Daoy (cell line): ENCODE data around the gene LMAN1. TPM values are rescaled to one million over a fixed set of nuclear protein-coding genes. Genes with fewer than 3 reads are reported as not detected.
A peak's percentile ranks its signal among the peaks of the same experiment; 100 is the strongest.

Experiments used
- DNase-seq: peaks from one replicate; pipeline ENCODE4 v3.0.0-alpha.2; 2015; ENCODE audit warnings: low read depth
- total RNA-seq: library from RNA; depleted of rRNA; stranded (reverse); fragments of >200 nt; shearing (Covaris generic); gene quantifications from 2 replicates; pipeline ENCODE4 v1.2.3, GENCODE V29; 2014; rRNA removed

The LMAN1 gene, protein sequence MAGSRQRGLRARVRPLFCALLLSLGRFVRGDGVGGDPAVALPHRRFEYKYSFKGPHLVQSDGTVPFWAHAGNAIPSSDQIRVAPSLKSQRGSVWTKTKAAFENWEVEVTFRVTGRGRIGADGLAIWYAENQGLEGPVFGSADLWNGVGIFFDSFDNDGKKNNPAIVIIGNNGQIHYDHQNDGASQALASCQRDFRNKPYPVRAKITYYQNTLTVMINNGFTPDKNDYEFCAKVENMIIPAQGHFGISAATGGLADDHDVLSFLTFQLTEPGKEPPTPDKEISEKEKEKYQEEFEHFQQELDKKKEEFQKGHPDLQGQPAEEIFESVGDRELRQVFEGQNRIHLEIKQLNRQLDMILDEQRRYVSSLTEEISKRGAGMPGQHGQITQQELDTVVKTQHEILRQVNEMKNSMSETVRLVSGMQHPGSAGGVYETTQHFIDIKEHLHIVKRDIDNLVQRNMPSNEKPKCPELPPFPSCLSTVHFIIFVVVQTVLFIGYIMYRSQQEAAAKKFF
- total RNA-seq, result 107 and 120 TPM in 2 replicates

DNA sequence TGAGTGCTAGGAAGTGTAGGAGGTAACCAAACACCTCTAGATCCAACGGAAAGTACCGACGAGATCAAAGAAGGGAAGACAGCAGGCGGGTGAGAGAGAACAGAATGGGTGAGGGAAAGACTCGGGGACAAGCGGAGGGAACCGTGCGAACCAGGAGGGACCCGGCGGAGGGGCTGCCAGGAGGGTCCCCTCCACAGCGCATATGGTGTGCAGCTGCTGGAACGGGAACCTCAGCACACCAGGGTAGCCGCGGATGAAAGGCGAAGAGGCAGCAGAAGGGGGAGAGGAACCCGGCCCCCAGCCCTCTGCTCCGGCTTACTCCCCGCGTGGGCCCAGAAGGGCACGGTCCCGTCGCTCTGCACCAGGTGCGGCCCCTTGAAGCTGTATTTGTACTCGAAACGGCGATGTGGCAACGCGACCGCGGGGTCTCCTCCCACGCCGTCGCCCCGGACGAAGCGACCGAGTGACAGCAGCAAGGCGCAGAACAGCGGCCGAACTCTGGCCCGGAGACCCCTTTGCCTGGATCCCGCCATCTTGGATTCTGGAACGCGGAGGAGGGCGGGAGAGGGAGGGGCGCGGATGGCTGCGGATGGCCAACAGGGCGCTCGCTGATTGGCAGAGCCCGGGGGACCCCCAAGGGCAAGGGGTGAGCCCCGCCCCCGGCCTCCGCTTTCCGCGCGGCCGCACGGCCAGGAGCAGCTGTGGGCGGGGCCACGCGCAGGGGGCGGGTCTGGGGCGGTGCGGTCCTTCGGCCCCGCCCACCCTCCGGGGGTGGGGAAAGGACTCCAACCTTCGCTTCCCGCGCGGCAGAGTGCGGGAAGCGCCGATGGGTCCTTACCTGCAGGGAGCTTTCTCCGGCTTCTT is at the start of gene LMAN1:
TSS of gene LMAN1 (minus strand) at position 554 of the 864 bp plus-strand sequence. CDS start at position 533, 21 bp downstream.
- DNase-seq, result peak; percentile 95

DNA sequence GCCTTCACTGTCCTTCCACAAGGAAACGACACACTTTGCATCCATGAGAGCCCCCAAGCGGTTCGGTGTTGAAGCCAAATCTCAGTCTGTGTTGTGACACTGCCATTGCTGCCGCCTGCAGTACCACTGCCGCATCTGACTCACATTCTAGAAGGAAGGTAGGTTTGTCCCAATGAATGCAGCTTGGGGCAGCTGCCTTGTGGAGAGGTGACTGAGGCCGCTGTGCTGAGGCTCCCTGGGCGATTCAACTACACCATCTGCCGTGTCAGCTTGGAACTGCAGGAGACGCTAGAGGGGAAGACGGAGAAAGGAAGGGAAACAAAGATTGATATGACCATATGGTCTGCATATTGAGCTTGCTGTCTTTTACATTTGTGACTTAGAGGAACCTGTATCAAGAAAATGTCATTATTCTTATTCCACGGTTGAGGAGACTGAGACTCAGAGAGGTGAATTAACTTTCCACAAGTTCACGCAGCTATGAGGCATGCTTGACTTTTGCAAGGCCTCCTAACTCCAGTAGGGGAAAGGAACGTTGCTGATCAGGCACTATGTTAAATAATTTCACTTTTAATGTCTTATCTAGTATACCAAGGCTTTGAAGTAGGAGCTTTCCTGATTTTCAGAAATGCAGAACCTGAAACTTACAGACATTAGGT is 43.5 kb upstream of the LMAN1 start:
- DNase-seq, result peak; percentile 85

DNA sequence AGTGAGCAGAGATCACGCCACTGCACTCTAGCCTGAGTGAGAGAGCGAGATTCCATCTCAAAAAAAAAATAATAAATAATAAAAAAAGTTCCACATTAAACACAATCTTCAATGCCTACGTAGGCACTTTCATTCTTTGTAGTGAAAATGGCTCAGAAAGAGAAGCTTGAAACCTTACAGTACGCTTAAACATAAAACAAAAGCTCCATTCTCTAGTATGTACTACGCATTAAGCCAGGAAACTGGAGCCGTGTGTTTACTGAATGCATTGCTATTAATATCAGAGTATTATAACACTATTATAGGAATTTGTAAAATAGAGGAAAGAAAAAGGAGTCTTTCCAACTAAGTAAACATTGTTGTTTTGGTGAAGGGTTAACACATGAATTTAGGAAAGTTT is 41.3 kb upstream of the LMAN1 start:
- DNase-seq, result no peak

DNA sequence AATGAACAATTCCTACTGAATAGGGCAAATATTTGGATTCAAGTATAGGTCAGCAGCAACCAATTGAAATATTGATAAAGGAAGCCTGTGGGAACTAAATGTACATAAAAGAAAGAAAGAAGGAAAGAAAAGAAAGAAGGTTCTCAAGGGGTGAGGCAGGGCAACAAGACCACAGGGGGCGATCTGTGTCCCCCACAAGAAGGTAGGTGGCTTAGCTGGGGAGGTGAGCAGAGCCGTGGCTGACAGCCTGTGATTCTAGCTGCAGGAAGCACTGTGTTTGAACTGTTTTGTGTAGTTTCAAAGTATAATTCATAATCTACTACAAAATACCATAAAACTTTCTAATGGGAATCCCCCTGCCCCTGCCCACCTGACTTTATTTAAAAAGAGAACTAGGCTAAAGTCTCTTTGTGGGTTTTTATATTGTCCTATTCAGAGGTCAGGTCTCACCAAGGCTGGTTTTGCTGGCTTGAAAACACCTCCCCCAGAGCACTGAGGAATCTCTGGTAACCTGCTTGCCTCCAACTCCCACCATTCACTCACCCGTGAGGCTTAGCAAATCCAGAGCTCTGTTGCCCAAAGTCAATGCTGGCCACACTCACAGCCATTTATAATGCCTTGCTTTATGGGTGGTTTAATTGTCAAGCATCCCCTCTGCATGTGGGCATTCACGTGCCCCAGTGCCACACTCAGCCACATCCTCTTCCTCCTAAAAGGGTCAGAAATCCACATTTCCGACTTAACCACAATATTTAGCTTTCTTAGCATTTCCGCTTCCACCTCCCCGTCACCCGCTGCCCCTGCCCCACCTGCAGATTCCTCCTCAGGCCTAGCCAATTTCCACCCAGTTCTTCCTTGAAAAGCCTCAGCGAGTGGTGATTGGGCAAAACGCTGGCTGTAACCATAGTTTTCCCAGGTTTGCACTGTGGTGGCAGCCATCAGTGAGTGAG is 36.4 kb upstream of the LMAN1 start:
- DNase-seq, result no peak

DNA sequence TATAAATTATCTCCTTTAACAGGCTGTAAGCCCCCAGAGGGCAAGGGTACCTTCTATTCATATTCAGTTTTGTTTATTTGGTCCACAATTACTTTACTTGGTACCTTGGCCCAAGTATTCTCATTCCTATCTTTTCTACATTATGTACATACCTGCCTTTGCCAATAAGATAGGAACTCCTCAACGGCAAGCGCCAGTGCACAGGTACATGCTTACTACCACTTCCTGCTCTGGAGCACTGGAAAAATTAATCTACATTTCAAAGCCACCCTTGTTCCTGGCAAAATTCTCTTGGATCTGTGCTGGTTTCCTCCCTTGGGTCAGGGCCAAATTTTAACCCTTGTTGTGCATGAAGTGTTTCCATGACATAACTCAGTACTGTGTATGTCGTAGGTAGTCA is 34.3 kb upstream of the LMAN1 start:
- no peak for DNase-seq

DNA sequence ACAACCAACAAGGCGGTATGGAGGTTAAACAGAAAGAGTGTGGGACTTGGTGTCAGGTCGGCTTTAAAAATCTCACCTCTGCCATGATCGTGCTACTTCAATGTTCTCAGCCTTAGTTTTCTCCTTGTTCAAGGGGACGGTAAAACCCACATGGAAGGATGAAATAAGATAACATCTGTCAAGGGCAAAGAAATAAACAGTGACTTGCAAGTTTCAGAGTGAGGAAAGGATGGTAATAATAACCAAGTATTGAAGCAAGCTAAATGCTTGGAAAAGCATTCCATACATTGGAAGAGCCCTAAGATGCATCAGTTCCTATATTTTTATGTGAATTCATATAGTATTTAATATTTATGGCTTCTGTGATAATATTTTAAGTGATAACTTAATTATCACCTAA is 29.8 kb upstream of the LMAN1 start:
- DNase-seq, result no peak

DNA sequence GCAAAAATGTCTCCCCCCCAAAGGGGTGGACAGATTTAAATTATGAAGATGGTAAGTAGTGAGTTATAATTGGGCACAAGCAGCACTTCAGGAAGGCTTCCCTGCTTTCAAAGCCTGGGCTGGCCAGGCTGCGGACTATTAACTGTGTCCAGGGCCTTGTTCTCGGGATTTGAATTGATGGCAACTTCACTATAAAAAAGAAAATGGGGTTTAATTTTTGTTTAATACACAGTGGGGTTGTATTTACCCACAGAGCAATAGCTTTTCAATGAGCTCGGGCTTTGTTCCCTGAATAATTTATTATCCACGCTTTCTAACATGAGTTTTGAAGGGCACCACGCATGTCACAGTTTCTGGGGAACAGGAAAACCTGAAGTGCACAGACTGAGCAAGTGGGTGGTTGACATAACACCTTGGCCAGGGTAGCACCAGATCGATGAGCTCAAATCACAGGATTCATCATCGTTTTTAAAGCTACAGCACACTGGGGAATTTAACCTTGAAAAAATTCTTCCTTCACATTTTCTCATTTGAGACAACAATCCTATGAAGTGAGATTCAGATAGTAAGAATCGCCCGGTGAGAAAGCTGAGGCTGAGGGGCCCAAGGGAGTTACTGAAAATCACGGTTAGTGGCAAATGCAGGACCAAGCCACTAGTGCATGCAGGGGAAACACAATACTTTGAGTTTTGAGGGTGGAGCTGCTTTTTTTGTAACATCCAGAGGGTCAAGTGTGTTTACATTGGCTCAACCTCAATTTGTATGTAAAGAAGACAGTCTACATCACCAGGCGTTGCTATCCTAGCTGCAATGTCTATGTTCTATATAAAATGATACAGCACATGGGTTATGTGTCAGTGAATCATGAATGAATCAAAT is 28.9 kb upstream of the LMAN1 start:
- DNase-seq, result no peak

DNA sequence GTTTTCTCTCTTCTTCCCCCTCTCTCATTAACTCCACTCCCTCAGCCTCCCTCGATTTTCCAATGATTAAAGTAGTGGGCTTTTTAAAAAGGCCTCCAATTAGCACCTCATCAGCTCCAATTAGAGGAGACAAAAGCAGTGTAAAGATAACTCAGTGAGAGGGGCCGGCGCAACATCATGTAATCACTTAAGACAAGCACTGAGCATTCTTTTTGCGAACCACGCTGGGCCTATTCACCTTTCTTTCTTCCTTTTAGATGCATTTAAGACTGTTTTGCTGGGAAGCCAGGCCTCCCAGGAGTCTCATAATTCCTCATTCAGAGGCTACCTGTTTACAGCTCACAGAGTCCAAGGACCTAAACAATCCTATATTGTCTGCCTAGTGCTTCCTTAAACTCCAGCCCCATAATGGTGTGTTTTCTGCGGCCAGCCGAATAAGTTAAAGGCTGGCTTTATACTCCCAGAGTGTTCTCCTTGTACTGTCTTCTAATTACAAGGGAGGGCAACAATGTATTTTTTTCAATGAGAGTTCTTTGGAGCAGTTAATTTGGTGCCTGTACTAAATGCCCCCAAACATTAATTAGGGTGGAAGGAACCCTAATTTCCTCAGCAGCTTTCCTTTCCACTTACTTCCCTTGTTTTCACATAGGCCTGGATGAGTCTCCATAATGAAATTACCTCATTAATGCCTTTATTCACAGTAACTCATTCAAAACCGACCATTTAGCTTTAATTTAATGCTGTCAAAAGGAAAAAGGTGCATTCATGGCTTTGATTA is 28.0 kb upstream of the LMAN1 start:
- DNase-seq, result no peak

DNA sequence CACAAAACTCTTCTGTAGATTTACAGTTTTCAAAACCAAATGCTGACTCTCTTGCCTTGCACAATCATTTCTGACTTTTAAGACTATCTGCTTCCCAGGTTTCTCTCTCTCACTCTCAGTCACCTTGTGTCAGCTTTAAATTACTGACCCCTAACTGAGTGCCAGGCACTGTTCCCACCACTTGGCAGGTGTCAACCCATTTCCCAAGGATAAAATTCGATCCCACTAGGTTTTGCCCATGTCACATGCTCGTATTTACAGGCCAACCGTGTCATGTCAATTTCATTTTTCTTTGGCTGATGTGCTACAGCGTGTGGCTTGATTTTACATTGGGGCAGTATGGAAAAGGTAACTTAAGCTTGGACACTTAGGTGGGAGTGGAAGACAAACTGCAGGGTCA is 26.1 kb upstream of the LMAN1 start:
- DNase-seq, result no peak

DNA sequence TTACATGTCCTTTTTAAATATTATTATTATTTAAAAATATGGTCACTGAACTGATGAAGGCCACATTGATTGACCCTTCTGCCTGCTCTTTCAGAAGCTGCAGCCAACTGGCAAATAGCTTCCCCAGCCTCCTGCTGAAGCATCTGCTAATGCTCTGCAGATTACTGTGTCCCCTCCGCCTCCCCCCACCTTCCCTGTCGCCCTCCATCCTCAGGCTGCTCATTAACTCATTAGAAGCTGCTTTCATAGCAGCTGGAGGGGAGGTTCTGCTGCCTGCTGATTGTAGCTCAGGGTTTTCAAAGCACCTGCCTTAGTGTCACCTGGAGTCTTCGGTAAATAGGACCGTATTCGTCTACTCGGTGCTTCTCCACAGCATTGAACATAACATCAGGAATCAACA is 24.8 kb upstream of the LMAN1 start:
- DNase-seq, result no peak

DNA sequence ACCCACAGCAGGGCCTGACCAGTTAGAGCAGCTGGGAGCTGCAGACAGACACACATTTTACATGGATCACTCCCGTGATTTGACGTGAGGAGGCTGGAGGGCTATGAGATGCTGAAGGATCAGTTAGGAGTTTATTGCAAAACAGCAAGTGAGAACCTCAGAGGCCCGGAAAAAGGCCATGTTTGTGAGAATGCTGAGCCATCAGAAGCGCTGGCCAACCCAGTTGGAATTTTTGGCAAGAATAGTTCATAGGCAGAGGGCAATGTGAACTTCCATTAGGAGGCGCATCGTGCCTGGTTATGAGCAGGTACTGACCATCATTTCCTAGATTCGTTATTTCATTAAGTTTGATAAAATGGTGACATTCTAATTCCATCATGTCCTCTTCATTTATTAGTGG is 23.3 kb upstream of the LMAN1 start:
- DNase-seq, result no peak

DNA sequence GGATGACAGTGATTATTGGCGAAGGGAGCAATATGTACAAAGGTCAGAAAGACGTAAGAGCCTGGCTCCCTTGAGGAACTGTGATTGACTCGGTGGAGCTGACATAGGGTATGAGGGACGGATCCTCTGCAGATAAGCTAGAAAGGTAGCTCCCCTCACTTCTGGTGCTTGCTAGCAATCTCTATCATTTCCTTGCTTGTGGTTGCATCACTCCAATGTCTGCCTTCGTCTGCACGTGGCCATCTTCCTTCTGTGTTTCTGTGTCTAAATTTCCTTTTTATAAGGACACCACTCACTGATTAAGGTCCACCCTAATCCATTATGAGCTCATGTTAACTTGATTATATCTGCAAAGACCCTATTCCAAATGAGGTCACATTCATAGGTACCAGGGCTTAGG is 22.9 kb upstream of the LMAN1 start:
- no peak for DNase-seq

DNA sequence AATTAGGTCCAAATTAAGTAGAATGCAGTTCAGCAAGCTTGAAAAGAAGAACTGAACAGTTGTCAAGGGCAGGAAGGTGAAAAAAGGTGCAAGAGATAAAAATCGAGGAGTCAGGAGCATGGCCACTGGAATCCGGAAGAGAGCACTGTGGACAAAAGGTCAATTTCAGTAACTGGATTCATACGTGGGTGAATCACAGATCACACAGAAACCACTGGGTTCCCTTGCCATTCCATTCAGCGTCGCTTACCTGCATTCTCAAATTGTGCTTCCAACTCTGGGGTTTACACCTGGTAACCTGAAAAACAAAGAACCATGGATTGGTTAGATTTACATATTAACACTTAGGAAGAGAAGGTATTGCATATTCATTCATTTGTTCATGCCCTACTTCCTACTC is 21.6 kb upstream of the LMAN1 start:
- DNase-seq, result no peak

DNA sequence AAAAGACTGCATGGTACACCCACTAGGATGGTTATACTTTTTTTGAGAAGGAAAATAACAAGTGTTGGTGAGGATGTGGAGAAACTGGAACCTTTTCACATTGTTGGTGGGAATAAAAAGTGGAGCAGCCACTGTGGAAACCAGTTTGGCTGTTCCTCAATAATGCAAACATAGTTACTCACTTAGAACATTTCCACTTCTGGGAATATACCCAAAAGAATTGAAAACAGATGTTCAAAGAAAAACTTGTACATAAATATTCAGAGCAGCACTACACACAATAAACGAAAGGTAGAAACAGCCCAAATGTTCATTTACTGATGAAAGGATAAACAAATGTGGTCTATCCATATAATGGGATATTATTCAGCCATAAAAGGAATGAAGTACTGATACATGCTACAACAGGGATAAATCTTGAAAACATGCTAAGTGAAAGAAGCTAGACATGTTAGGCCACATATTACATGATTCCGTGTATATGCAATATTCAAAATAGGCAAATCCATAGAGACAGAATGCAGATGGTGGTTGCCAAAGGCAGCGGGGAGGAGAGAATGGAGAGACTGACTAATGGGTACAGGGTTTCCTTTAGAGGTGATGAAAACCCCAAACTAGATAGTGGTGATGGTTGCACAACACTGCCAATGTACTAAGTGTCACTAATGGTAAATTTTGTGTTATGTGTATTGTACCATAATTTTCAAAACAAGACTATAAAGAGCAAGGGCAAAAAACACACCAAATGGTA is 20.9 kb upstream of the LMAN1 start:
- no peak for DNase-seq

DNA sequence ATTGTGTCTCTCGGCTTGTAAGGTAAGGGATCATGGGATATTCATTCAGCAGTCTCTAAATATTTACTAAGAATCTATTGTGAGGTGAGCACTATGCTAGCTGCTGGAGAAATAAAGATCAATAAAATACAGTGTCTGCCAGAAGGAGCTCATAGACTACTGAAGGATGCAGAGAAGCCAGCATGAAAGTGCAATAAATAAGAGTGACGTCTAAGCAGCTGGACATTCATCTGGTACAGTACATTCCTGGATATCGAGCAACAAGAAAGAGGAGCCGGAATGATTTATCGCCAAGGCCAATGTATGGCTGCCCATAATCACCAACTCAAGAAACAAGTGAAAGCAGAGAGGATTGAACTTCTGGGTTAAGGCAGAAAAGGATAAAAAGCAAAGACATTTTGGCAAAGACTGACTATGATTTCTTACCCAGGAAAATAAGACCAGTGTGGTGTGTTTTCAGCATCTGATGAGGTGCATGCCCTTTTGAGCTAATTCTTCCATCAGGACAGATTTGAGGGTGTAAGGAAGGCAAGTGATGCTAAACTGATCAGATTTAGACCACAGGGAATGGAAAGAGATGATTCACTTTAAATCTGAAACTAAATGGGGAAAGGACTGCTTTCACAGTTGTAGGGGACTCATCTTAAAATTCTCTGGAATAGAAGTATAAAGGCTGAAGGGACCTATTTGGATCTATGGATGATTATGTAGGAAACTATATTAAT is 18.7 kb upstream of the LMAN1 start:
- no peak for DNase-seq

DNA sequence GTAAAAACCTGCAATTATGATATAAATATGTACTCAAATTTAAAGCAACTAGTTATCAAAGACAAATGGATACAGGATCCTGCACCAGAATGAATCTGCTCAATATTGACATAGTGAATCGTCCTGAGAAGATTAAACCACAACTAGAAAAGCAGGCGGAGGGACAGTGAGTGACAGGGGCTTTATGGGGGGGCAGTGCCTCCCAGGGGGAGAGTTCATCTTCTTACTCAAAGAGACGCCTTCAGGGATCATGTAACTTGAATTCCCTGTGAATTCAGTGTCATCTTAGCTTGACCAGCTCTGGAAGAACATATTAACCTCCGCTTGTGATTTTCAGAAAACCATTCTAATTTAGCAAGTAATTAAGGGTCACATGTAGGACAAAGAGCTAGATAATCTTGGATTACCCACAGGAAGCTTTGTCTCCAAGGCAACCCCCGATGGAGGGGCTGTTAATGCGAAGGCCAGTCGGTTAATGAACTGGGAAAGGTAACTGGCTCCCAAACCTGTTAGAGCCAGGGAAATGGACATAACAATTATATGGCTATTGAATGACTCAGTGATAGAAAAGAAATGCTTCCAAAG is 17.4 kb upstream of the LMAN1 start:
- DNase-seq, result no peak

DNA sequence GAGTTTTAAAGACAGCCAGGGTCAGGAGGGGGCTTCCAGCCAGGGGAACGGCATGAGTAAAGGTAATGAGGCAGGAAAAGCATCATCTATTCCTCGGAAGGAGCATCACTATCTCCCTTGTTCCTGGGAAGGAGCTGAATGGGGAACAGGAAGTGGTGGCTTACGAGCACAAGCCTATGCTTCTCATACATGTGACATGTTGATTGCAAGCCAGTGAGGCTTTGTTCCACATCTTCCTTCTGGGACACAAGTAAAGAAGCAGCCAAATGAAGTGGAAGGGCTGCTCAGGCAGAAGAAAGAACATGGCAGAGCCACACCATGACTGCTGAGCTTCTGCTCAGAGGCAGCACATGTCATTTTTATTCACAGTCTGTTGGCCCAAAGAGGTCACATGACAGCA is 15.1 kb upstream of the LMAN1 start:
- no peak for DNase-seq
